ENCODE data around the gene RPL18A. TPM values are rescaled to one million over a fixed set of nuclear protein-coding genes. Genes with fewer than 3 reads are reported as not detected.

RPL18A gene
- total RNA-seq, 1 experiment from 2014 or later = 1,352 TPM

- DNase-seq (ENCODE audit: low read depth, low spot score) (no peak), ATAC-seq (no peak)
- Histone ChIP-seq H3K4me3 (ENCODE audit: low read depth in 2 of 2, low read length in 2 of 2) (no peak overlapping the region), H3K4me1 (ENCODE audit: control insufficient read depth, insufficient read depth, low read length) (peaks cover 7% of the 10 kb centered on the region), H3K36me3 (ENCODE audit: control insufficient read depth, insufficient read depth, low read length) (no peaks in the 10 kb centered on the region; the same call in 1 of the 2 replicates), H3K27me3 (ENCODE audit: control insufficient read depth, insufficient read depth, low read length) (no peaks in the 10 kb centered on the region), H3K9me3 (ENCODE audit: control insufficient read depth, insufficient read depth, low read depth, low read length) (no peaks in the 10 kb centered on the region), H3K27ac (ENCODE audit: low read length) (no peak overlapping the region)
- intact Hi-C loops (cut with micrococcal nuclease; ENCODE audit: unreplicated experiment) = no loop called here
- no peak for TF ChIP-seq POLR2AphosphoS5 (IDR thresholded peaks at IDR 0.05; ENCODE audit: low read depth, low read length)
- TF ChIP-seq TCF7L2 (IDR thresholded peaks at IDR 0.05; ENCODE audit: low read depth, low read length) = no peak
- no peak for TF ChIP-seq REST (IDR thresholded peaks at IDR 0.05; ENCODE audit: insufficient read depth in 1 of 2, low read depth in 2 of 2, low read length in 1 of 2)
- no peak for TF ChIP-seq SIN3A (IDR thresholded peaks at IDR 0.05; ENCODE audit: borderline replicate concordance, insufficient read depth, low read depth, low read length)
- TF ChIP-seq CTCF (IDR thresholded peaks at IDR 0.05) = no peak
- POLR2A ChIA-PET = no interaction called here
- BruUV-seq (replicated peaks) = no TSS peak
- in situ Hi-C loops (cut with HindIII; ENCODE audit: low pct_unique_long_range_greater_than_20kb, low sequenced_read_pairs) = no loop called here
- CTCF ChIA-PET = no interaction called here
Measured at GRCh38 chr19:17869114-17869608, 9.5 kb downstream of the RPL18A start.

- BruUV-seq (replicated peaks) = no TSS peak
- Histone ChIP-seq H3K36me3 (ENCODE audit: control insufficient read depth, insufficient read depth, low read length) (no peaks in the 10 kb centered on the region), H3K9me3 (ENCODE audit: control insufficient read depth, insufficient read depth, low read depth, low read length) (no peaks in the 10 kb centered on the region), H3K4me3 (ENCODE audit: low read depth in 2 of 2, low read length in 2 of 2) (peak overlapping the region in 1 of 2 experiments; percentile 8; a peak in 1 of 4 replicates), H3K4me1 (ENCODE audit: control insufficient read depth, insufficient read depth, low read length) (no peaks in the 10 kb centered on the region), H3K27ac (ENCODE audit: low read length) (no peak overlapping the region), H3K27me3 (ENCODE audit: control insufficient read depth, insufficient read depth, low read length) (no peaks in the 10 kb centered on the region)
- ChIA-PET CTCF (interaction anchor here (0.5 to 2.3 kb wide), 4 partner anchors 38 to 127 kb away, joined by 3 to 23 read pairs (median 12); partner anchors contain the start of gene CCDC124), POLR2A (interaction anchor here (0.5 kb wide), 1 partner anchor 8 kb away, joined by 4 read pairs; no protein-coding TSS in a partner anchor)
- no peak for DNase-seq (ENCODE audit: low read depth, low spot score)
- no peak for ATAC-seq
- in situ Hi-C loops (cut with HindIII; ENCODE audit: low pct_unique_long_range_greater_than_20kb, low sequenced_read_pairs) = no loop called here
- TF ChIP-seq REST (IDR thresholded peaks at IDR 0.05; ENCODE audit: insufficient read depth in 1 of 2, low read depth in 2 of 2, low read length in 1 of 2) (no peak), TCF7L2 (IDR thresholded peaks at IDR 0.05; ENCODE audit: low read depth, low read length) (no peak), SIN3A (IDR thresholded peaks at IDR 0.05; ENCODE audit: borderline replicate concordance, insufficient read depth, low read depth, low read length) (no peak), CTCF (IDR thresholded peaks at IDR 0.05) (no peak), POLR2AphosphoS5 (IDR thresholded peaks at IDR 0.05; ENCODE audit: low read depth, low read length) (no peak)
- intact Hi-C loops (cut with micrococcal nuclease; ENCODE audit: unreplicated experiment) = no loop called here
Measured at GRCh38 chr19:17871032-17871877, 11.5 kb downstream of the RPL18A start.

Data from Panc1 (cell line).